ENCODE measurements around the gene ADAMTS17.

The ADAMTS17 gene

DNA sequence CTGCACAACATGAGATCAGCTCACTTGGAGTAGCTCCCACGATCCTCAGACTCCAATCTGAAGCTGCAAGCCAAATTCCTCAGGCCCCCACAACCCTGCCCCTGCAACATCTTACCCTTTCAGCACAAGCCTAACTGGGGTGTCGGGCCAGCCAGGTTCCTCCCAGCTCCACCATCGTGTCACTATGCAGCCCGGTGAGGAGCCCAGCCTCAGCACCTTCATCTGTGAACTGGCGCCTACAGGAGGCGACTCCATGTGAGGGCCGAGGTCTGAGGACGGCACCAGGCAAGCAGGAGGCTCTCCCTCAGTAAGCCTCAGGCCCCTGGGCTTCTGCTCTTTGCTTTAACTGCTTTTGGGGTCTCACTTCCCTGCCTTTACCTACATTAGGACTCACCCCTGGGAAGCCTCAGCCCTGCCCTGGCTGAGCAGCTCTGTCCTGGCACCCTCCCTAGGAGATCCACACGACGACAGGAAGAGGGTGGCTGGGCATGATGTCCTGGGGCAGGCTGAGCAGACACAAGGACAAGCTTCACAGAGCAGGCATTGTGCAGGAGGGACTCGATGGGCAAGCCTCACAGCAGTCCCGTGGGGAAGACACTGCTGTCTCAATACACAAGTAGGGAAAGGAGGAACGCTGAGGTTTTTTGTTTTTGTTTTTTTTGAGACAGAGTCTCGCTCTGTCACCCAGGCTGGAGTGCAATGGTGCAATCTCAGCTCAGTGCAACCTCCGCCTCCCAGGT is 104.6 kb downstream of the ADAMTS17 start:
- no peak for DNase-seq (ENCODE audit: low read depth)

DNA sequence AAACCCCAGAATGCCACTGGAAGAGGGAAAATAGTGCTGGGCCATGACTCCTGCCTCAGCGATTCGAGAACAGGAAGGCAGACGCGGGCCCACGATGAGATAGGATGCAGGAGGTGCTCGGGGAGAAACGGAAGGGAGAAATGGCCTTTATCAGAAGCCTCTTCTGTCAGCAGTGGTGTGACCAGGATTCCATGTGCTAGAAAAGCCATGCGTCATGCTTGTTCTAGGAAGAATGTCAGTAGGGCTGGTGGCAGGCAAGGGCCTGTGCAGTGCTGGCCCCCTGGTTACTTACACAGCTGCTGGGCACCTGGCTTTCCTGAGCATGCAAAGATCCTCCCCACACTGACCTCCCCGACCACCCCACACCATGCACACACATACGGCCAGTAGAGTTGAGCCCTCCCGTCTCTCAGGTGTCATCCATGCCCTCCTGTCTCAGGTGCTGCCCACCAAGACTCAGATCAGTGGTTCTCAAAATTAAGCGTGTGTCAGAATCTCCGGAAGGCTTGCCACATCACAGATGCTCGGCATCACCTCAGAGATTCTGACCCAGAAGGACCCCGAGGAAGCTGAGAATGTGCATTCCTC is 106.7 kb downstream of the ADAMTS17 start:
- DNase-seq (ENCODE audit: low read depth), result no peak
- H3K4me3 ChIP-seq (ENCODE audit: low read depth, low read length), result no peak overlapping the region

More for the DNA sequence above, 104.6 kb downstream of the ADAMTS17 start:
- H3K4me3 ChIP-seq (ENCODE audit: low read depth, low read length), result no peak overlapping the region

DNA sequence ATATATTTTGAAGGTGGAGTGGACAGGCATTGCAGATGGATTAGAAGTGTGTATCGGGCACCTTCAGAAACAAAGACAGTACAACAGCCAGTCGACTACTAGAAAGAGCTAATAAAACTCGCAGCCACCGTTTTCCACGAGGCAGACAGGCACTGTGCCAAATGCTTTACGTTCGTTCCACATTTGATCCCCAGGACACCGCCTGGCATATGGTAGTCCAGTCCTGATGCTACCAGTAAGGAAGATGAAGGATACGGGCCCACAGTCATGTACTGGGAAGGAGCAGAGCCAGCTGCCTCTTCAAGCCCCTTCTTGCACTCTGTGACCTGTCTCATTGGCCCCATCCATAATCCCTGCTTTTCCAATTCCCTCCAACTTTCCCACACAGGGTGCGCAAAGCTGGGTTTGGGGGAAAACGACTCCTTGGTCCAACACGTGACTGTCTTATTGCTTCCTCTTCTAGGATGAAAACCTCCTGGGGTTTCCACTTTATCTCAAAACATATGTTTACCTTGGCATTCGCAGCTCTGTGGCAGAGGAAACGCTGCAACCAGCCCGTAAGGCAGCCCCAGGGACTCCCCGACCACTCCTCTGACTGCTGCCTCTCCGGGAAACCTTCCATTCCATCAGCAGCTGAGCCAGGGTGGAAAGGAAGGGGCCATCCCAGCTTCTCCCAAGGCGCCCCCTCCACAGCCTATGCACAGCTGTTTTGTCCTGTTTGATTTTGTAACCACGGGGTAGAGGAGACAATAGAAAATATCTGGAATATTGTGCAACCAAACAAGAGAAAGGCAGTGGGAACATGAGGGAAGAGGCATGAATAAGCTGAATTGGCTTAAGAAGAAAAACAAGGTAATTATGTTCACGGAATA is 107.4 kb downstream of the ADAMTS17 start:
- no peak for DNase-seq (ENCODE audit: low read depth)
- no peak overlapping the region for H3K4me3 ChIP-seq (ENCODE audit: low read depth, low read length)

DNA sequence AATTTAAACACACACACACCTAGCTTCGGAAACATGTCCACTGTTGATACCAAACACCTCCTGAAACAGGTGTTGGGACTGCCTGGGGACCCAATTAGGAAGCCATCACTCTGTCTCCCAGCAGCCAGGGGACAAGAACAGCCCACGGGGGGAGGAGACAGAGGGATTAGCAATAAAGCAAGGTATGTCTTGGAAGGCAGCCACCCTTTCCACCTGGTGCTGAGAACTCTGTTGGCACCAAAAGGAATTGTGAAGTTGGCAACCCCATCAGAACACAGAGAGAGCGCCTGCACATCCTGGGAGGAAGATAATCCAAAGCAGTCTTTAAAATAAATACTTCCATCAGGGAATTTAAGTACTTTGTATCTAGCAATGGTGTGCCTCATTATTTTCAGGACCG is 111.0 kb downstream of the ADAMTS17 start:
- H3K4me3 ChIP-seq (ENCODE audit: low read depth, low read length), result no peak overlapping the region
- no peak for DNase-seq (ENCODE audit: low read depth)

DNA sequence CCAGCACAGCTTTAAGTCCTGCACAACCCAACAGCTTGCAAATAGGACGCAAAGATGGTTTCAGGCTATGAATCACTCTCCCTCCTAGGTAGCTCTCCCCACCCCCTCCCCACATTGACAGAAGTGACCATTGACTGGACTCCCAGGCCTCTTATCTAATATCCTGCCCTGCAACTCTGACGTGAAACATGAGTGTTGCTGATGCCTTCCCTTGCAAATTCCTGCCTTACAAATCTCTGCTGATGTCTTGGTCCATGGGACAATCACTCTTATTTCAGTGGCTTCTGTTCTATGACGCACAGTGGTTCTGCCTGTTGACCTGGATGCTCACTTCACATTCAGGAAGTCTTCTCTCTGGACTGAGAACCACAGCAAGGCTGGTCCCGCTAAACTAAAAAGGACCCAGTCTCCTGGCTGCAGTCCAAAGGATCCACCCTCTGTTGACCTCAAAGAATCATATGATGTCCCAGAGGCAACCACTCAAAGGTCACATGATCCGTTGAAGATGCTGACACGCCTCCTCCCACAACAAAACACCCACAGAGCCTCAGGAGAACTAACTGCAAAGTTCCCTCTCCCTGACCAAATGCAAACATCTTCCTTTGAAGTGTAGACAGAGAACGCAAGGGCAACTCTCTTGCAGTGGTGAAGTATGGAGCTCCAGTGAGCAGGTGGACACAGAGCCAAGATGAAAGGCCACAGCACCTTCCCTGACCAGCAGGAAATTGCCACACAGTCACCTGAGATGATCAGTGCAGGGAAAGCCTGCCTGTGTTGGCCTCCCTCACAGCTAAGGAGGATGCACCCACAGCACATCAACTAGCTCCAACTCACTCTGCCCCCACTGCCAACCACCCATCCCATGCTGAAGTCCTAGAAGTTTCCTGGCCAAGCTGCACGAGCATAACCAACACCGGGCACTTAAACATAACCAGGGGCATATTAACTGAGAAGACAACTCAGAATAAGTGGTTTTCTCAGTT is 112.3 kb downstream of the ADAMTS17 start:
- no peak overlapping the region for H3K4me3 ChIP-seq (ENCODE audit: low read depth, low read length)
- no peak for DNase-seq (ENCODE audit: low read depth)

DNA sequence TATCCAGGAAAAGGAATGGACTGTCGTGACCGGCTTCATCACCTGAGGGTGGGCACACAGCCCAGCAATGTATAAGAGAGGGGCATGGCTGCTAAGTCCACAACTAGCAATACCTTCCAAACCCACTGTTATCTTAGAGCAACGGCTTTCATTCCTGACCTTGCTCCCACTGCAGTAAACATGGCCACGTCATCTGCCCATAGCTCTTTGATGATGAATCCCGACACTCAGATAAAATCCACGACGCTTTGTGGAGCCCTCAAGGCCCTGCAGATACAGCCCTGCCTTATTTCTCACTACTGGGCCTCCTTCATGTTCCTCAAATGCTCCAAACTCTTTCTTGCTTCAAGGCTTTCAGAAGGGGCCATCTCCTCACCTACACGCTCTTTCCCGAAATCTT is 114.0 kb downstream of the ADAMTS17 start:
- no peak overlapping the region for H3K4me3 ChIP-seq (ENCODE audit: low read depth, low read length)
- no peak for DNase-seq (ENCODE audit: low read depth)

DNA sequence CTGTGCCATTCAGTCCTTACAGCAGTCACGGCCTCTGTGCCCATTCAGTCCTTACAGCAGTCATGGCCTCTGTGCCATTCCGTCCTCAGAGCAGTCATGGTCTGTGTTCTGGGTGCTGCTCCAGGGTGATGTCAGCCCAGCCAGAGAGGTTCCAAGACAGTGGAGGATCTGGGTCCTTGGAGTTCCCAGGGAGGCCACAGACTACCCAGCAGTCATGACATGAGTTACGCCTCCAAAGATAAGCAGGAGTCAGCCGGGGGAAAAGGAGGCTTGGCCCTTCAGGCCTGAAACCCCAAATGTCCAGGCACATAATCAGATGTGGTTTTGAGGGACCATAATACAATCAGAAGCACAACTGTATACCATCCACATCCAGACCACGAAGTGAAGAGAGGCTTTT is 115.7 kb downstream of the ADAMTS17 start:
- no peak for DNase-seq (ENCODE audit: low read depth)
- H3K4me3 ChIP-seq (ENCODE audit: low read depth, low read length), result no peak overlapping the region

DNA sequence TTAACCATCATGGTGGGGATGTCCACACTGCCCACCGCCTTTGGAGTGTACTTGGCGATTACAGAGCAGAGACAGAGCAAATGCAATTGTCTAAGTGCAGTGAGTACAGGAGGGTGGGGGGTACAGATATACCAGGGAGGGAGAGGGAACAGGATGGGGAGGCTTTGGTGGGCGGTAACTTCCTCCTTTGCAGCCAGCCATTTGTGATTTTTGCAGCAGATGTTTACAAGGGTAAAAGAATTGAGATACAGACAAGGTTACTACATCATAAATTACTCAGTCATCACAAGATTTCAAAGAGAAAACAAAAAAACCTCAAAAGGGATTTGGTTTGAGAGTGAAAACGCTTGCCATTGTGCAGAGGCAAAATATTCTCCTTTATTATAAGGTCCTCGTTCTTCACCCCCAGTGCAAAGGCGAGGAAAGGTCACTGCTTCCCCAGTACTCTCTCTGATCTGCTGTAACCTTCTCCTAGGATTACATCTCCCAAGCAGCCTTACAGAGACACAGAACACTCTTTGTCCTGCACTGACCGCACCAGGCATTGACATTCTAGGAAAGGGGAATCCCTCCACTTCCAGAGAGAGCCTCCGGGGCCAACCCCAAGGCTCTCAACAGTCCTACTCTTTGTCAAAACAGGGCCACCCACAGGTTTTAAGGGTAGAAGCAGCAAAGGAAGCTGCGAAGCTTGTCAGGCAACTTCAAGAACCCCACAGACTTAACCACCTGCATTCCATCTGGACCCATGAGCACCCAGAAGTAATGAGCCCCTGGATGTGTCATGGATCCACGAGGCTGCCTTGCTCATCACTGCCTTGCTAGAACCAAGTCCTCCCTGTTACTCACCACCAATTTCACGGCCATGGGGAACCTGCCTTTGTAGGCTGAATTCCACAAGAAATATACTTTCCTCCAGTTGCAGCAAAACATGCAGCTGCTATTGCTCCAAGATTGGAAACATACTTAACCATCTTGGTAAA is 117.3 kb downstream of the ADAMTS17 start:
- no peak for DNase-seq (ENCODE audit: low read depth)
- H3K4me3 ChIP-seq (ENCODE audit: low read depth, low read length), result no peak overlapping the region

DNA sequence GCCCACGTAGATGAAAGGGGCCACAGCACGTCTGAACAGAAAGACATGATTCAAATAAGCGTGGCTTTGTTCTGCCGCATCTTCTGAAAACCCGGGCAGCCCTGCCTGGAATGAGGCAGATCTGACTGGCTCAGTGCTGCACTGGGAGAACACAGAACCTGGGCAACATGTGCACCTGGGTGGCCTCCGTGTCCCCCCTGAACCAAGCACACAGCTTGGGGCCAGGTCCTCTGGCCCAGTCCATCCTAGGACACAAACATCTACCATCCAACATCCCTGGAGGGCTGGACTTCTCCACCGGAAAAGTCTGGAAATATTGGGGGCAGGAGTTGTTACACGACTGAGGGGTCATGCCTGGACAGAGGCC is 119.4 kb downstream of the ADAMTS17 start:
- no peak for DNase-seq (ENCODE audit: low read depth)
- H3K4me3 ChIP-seq (ENCODE audit: low read depth, low read length), result no peak overlapping the region

DNA sequence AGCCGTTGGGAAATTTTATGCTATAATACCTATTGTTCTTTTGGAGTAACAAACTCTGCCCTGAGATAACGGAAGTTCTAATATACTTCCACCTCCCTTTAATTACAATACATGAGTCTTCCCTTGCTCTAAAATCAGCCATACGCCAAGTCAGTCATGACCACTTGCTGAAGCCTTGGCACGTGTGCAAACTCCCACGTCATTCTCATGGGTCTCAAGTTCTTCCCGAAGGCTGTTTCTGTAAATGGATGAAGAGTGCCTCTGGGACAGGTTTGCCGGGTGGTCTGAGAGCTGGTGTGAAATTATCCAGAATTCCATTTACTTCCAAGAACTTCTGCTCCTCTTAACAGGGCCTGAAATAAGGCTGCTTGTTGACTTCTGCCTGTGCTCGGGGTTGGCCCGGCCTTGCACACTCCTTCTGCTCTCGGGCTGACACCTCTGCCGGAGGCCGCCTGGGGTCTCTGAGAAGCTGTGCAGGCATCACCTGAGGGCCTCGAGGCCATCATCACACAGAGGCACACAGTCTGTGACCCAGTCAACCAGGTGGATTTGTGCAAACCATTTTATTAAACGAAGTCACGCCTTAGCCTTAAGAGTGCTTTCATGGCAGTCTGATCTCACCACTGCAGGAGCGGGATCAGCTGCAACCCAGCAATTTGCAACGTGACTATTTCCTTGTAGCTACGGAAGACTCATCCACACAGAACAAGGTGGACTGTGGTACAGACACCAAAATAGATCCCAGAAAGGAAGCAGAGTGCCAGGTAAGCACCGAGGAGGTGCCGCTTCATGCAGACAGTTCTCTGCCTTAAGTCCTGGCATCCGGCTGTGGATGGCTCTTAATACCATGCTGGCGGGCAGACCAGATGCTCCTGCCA is 120.1 kb downstream of the ADAMTS17 start:
- DNase-seq (ENCODE audit: low read depth), result no peak

DNA sequence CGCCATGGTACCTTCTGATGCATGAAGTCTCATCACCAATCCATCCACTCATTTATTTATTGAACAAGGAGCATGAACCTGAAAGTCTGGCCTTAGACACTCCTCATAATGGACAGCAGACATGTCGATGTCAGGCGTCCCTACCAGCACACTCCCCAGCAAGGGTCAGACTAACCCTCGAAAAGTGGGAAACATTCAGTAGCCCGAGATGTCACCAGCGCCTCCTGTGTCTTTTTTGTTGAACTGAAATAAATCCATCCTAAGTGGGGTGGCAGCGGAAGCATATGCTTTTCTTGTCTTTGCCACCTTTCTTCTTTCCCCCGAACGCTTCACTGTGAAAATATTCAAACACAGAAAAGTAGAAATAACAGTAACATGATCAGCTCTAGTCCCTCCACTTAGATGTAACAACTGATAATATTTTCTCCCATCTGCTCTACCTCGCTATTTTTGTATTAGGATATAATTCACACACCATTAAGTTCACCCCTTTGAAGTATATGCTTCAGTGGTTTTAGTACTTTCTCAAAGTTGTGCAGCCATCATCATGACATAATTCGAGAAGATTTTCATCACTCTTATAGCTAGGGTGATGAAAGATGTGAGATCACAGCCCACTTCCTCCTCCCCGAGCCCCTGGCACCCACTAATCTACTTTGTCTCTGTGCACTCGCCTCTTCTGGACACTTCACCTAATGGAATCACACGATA is 121.6 kb downstream of the ADAMTS17 start:
- no peak overlapping the region for H3K4me3 ChIP-seq (ENCODE audit: low read depth, low read length)

More for the DNA sequence above, 120.1 kb downstream of the ADAMTS17 start:
- H3K4me3 ChIP-seq (ENCODE audit: low read depth, low read length), result no peak overlapping the region

DNA sequence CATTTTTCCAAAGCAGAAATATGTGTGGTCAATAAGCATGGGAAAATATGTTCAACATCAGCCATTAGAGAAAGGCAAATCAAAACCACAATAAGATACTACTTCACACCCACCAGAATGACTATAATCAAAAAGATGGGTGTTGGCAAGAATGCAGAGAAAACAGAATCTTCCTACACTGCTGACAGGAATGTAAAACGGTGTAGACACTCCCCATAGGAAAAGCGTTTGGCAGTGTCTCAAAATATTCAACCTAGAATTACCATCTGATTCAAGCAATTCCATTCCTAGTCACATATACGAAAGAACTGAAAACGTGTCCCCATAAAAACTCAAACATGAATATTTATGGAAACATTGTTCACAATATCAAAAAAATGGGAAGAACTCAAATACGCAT is 123.3 kb downstream of the ADAMTS17 start:
- no peak overlapping the region for H3K4me3 ChIP-seq (ENCODE audit: low read depth, low read length)
- DNase-seq (ENCODE audit: low read depth), result no peak

More for the DNA sequence above, 121.6 kb downstream of the ADAMTS17 start:
- DNase-seq (ENCODE audit: low read depth), result no peak

DNA sequence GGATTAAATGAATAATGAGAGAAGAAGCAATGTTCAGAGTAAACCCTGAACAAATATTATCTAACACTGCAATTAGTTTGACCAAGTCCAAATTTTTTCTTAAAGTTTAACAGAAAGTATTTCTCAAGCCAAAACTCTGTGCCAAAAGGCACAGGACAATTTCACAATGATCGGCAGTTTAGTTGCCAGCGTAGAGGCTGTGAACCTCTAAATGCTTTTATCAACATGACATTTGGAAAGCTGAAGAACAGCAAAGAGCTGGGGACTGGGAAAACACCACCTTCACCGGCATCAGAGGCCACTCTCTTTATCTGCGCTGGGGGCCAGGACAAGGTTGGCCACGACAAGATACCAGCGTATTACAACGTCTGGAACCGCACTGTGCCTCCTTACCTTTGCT is 125.6 kb downstream of the ADAMTS17 start:
- DNase-seq (ENCODE audit: low read depth), result no peak
- no peak overlapping the region for H3K4me3 ChIP-seq (ENCODE audit: low read depth, low read length)

DNA sequence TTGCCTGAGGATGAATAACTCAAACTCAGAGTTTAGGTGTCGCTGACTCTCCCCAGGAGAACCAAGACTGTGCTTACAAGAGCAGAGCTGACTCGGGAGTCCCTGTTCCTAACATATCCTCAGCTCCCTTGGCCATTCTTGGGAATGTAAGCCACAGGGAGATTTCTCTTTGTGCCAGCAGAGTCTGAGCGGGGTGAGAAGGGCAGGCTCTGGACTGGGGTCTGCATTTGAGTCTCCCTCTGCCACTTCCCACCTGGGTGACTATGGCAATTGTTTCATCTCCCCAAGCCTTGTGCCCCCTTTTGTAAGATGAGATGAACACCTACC is 126.0 kb downstream of the ADAMTS17 start:
- H3K4me3 ChIP-seq (ENCODE audit: low read depth, low read length), result no peak overlapping the region
- DNase-seq (ENCODE audit: low read depth), result no peak

DNA sequence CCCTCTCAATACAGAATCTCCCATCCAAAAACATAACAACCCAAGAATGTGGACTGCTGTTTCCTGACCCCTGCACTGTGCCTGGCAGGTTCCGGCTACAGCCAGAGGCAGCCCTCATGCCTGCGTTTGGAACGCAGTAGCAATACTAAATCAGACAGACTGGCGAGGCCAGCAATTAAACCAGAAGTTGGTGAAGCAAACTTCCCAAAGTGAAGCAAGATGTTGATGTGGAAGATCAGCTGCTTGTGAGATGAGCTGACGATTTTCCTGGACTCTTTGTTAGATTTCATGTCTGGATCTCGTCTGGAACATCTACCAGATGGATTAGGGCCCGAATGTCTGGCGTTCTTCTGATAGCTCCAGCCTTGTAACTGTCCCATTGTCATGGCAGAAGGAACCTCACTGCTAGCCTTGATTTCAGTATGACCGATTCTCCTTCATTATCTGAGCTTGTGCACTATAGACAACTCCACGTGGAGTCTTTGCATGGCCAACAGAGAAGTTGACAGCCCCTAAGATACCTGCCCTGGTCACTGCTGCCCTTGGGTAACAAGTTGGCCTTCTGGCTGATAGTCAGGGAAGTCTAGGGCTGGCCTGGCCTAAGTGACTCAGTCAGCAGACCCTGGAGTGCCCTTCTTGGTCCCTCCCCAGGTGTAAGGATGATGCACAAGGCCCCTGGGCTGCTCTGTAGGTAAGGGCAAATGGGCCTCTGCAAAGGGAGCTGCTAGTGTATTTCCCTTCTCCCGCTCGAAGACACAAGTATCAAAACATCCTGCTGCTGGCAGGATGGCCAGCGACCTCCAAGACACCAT is 126.5 kb downstream of the ADAMTS17 start:
- no peak for DNase-seq (ENCODE audit: low read depth)
- H3K4me3 ChIP-seq (ENCODE audit: low read depth, low read length), result no peak overlapping the region

Data from skeletal muscle cell (primary cell).